ENCODE data around the gene SDHAF1.
A peak's percentile ranks its signal among the peaks of the same experiment; 100 is the strongest.

DNA sequence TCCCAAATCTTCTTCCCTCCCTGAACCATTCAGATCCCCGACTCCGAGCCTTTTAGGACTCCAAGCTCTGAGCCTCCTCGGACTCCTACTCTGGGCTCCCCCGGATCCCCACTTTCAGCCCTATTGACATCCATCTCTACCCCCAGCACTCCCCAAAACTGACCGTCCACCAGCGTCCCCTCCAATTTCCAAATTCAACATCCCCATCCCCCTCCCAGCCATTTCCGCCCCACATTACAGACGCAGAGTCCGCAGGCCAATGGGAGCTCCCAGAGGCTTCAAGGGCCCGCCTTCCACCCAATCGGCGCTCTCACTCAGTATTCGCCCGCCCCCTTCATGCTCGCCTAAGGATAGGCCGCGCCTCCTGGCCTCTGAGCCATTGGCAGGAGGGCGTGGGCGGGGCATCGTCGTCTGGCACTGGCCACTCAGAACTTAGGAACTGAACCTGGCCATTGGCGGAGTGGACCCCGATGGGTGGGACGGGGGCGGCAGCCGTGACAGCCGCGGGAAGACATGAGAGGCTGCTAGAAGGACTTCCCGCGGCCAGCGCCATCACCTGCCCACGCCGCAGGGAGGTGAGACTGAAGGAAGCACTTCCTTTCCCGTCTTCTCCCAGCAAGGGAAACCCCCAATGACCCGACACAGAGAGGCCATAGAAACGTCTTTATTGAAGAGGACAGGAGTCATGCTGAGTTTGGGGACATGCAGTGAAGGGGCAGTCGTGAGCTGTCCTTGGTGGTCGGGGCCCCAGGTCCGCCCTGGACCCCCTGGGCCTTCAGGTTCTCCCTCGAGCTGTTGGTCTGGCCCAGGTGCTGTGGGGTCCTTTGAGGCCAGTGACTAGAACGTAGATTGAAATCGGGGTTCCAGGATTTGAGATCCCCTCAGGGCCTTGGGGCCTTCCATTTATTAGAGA lies 19.3 kb downstream of the SDHAF1 start, which contains the start of gene ALKBH6:
- TF ChIP-seq, protein P1, sequence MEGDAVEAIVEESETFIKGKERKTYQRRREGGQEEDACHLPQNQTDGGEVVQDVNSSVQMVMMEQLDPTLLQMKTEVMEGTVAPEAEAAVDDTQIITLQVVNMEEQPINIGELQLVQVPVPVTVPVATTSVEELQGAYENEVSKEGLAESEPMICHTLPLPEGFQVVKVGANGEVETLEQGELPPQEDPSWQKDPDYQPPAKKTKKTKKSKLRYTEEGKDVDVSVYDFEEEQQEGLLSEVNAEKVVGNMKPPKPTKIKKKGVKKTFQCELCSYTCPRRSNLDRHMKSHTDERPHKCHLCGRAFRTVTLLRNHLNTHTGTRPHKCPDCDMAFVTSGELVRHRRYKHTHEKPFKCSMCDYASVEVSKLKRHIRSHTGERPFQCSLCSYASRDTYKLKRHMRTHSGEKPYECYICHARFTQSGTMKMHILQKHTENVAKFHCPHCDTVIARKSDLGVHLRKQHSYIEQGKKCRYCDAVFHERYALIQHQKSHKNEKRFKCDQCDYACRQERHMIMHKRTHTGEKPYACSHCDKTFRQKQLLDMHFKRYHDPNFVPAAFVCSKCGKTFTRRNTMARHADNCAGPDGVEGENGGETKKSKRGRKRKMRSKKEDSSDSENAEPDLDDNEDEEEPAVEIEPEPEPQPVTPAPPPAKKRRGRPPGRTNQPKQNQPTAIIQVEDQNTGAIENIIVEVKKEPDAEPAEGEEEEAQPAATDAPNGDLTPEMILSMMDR (IDR thresholded peaks at IDR 0.05; ENCODE audit: borderline replicate concordance, extremely low read depth, low read length, poor library complexity, severe bottlenecking), result peak; percentile 24
- no peak for TF ChIP-seq EZH2 (IDR thresholded peaks at IDR 0.05; ENCODE audit: borderline replicate concordance, low read depth, low read length, severe bottlenecking)
